ENCODE results near the gene DYNLT4.

The DYNLT4 gene

DNA sequence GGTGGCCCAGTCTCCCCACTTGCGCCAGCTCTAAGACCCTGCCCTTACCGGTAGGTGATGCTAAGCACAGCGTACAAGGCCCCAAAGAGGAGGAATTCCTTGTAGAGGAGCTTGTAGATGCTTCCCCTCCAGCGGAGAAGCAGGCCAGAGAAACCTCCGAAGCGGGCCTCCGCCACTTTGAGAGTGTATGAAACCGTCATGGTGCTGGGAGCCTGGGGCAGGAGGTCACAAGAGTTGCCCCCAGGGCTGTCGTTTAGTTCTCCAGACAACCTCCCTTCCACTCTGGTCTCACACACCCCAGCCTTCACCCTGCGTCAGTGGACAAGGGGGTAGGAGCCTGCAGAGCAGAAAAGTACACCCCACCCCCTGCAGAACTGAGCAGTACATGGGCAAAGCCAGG is 19.6 kb downstream of the DYNLT4 start:
- Histone ChIP-seq H3K4me2 (ENCODE audit: low read depth, low read length, poor library complexity, severe bottlenecking) (no peak overlapping the region), H3K27me3 (ENCODE audit: low read length) (no peaks in the 10 kb centered on the region), H3F3A (ENCODE audit: insufficient read depth) (peaks cover 44% of the 10 kb centered on the region), H3K9me3 (ENCODE audit: insufficient read depth, low read length) (no peaks in the 10 kb centered on the region), H3K79me2 (ENCODE audit: insufficient read depth, low read length) (no peaks in the 10 kb centered on the region), H3K36me3 (ENCODE audit: low read length) (no peaks in the 10 kb centered on the region), H3K9ac (ENCODE audit: low read length) (no peak overlapping the region), H2AFZ (ENCODE audit: low read depth, low read length, severe bottlenecking) (no peak overlapping the region), H3K27ac (ENCODE audit: low read depth, low read length) (no peak overlapping the region), H4K20me1 (ENCODE audit: low read depth, low read length) (no peaks in the 10 kb centered on the region), H3K4me3 (ENCODE audit: insufficient read depth, low read length, poor library complexity, severe bottlenecking) (no peak overlapping the region), H3K9me2 (replicated peaks; ENCODE audit: insufficient read depth, low read length) (no peaks in the 10 kb centered on the region)
- TF ChIP-seq, protein P1, sequence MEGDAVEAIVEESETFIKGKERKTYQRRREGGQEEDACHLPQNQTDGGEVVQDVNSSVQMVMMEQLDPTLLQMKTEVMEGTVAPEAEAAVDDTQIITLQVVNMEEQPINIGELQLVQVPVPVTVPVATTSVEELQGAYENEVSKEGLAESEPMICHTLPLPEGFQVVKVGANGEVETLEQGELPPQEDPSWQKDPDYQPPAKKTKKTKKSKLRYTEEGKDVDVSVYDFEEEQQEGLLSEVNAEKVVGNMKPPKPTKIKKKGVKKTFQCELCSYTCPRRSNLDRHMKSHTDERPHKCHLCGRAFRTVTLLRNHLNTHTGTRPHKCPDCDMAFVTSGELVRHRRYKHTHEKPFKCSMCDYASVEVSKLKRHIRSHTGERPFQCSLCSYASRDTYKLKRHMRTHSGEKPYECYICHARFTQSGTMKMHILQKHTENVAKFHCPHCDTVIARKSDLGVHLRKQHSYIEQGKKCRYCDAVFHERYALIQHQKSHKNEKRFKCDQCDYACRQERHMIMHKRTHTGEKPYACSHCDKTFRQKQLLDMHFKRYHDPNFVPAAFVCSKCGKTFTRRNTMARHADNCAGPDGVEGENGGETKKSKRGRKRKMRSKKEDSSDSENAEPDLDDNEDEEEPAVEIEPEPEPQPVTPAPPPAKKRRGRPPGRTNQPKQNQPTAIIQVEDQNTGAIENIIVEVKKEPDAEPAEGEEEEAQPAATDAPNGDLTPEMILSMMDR (IDR thresholded peaks at IDR 0.05; ENCODE audit: insufficient read depth, low read length, poor library complexity, severe bottlenecking), result no peak
- no peak for TF ChIP-seq EZH2phosphoT487 (conservative IDR thresholded peaks at IDR 0.05; ENCODE audit: low read length)

DNA sequence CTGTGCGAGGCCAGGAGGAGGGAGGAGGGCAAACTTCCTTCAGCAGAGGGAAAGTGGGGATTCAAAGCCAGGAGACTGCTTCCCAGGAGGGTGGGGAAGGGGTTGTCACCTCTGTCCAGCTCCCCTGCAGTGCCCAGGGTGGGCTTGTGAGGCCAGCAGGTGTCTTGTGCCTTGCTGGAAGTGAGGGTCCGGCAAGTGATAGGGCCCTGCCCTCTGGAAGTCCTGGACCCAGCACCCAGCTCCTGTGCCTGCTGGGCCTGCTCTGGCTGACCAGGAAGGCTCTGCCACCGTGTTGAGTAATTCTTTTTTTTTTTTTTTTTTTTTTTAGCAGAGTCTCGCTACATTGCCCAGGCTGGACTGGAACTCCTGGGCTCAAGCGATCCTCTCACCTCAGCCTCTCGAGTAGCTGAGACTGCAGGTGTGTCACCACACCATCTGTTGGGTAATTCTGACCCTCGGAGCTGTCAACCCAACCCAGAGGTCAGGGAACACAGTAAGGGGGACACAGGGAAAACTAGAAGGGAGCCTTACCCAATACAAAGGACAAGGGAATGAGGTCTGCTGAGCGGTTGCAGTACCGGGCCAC is 20.2 kb downstream of the DYNLT4 start:
- Histone ChIP-seq H3K27me3 (ENCODE audit: low read length) (no peaks in the 10 kb centered on the region), H3K27ac (ENCODE audit: low read depth, low read length) (no peak overlapping the region), H3K4me2 (ENCODE audit: low read depth, low read length, poor library complexity, severe bottlenecking) (peak overlapping the region; percentile 64), H3K9ac (ENCODE audit: low read length) (peak overlapping the region; percentile 50), H3K79me2 (ENCODE audit: insufficient read depth, low read length) (no peaks in the 10 kb centered on the region), H3K9me2 (replicated peaks; ENCODE audit: insufficient read depth, low read length) (no peaks in the 10 kb centered on the region), H3K36me3 (ENCODE audit: low read length) (no peaks in the 10 kb centered on the region), H4K20me1 (ENCODE audit: low read depth, low read length) (no peaks in the 10 kb centered on the region), H3K4me3 (ENCODE audit: insufficient read depth, low read length, poor library complexity, severe bottlenecking) (no peak overlapping the region), H3F3A (ENCODE audit: insufficient read depth) (peaks cover 47% of the 10 kb centered on the region), H3K9me3 (ENCODE audit: insufficient read depth, low read length) (no peaks in the 10 kb centered on the region), H2AFZ (ENCODE audit: low read depth, low read length, severe bottlenecking) (peak overlapping the region; percentile 87)
- no peak for TF ChIP-seq EZH2phosphoT487 (conservative IDR thresholded peaks at IDR 0.05; ENCODE audit: low read length)
- TF ChIP-seq, protein P1 (IDR thresholded peaks at IDR 0.05; ENCODE audit: insufficient read depth, low read length, poor library complexity, severe bottlenecking), result no peak

DNA sequence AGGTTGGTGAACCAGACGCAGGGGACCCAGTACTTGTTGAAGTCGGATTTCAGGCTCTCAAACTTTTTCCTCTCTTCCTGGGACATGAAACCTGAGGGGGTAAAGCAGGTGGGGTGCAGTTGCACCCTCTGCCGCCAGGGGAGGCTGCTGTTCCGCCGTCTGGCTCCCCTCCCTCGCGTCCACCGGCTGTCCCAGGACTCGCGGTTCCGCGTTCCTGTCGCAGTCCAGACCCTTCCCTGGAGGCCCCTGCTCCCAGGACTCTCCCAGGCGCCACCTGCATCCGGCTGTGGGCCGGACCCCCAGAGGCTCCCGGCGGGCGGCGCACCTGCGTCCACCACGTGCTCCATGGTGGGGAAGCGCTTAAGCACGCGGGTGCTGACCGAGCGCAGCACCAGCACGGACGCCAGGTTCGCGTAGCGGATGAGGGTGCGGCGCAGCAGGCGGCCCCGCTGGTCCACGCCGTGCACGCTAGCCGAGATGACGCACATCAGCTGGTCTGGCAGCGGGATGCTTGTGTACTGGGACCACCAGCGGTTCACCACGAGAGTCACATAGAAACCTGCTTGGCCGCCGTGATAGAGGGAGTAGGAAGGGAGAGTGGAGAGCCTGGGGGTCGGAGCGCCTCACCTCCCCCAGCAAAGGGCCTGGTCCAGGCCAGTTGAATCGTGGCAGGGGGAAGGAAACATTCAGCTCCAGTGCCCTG is 20.9 kb downstream of the DYNLT4 start:
- Histone ChIP-seq H3K27ac (ENCODE audit: low read depth, low read length) (no peak overlapping the region), H3F3A (ENCODE audit: insufficient read depth) (peaks cover 52% of the 10 kb centered on the region), H3K4me2 (ENCODE audit: low read depth, low read length, poor library complexity, severe bottlenecking) (peak overlapping the region; percentile 64), H3K4me3 (ENCODE audit: insufficient read depth, low read length, poor library complexity, severe bottlenecking) (peak overlapping the region; percentile 45), H2AFZ (ENCODE audit: low read depth, low read length, severe bottlenecking) (peak overlapping the region; percentile 87), H4K20me1 (ENCODE audit: low read depth, low read length) (no peaks in the 10 kb centered on the region), H3K9ac (ENCODE audit: low read length) (peak overlapping the region; percentile 50), H3K9me3 (ENCODE audit: insufficient read depth, low read length) (no peaks in the 10 kb centered on the region), H3K36me3 (ENCODE audit: low read length) (no peaks in the 10 kb centered on the region), H3K9me2 (replicated peaks; ENCODE audit: insufficient read depth, low read length) (no peaks in the 10 kb centered on the region), H3K27me3 (ENCODE audit: low read length) (no peaks in the 10 kb centered on the region), H3K79me2 (ENCODE audit: insufficient read depth, low read length) (no peaks in the 10 kb centered on the region)
- TF ChIP-seq, protein P1 (IDR thresholded peaks at IDR 0.05; ENCODE audit: insufficient read depth, low read length, poor library complexity, severe bottlenecking), result peak; percentile 95
- no peak for TF ChIP-seq EZH2phosphoT487 (conservative IDR thresholded peaks at IDR 0.05; ENCODE audit: low read length)
